VCaP (cell line): ENCODE results near the gene SETD9.
A peak's percentile ranks its signal among the peaks of the same experiment; 100 is the strongest.

Experiments
- H3K27ac ChIP-seq: fragments of 450-650 bp; 2 replicates; pipeline ENCODE4 v1.5.1; 2017
- CTCF ChIP-seq: fragments of 450-650 bp; conservative IDR thresholded peaks from 2 replicates; pipeline ENCODE4 v1.5.1; 2017; ENCODE audit warnings: mild to moderate bottlenecking, moderate library complexity

The SETD9 gene

GRCh38 chr5:56893251-56893951 lies 16.0 kb upstream of the SETD9 start:
- no peak overlapping the region for H3K27ac ChIP-seq
- no peak for TF ChIP-seq CTCF

DNA sequence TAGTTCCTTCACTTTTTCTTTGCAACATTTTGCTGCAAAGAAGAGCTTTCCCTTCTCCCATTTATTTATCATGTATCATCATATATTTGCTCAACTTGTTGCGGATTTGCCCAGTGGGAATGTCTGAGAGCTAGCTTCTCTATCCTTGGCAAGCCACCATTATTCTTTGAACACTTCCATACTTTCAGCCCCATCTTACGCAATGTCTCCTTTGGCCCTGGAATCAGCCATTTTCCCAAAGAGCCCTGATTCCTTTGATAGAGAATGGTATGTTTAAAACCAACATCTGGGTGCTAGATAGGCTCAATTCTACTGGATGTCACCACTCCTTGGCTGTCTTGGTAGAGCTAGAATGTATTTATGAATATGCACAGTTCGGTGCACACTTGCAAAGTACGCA lies 12.6 kb upstream of the SETD9 start:
- TF ChIP-seq CTCF: no peak
- H3K27ac ChIP-seq: no peak overlapping the region

DNA sequence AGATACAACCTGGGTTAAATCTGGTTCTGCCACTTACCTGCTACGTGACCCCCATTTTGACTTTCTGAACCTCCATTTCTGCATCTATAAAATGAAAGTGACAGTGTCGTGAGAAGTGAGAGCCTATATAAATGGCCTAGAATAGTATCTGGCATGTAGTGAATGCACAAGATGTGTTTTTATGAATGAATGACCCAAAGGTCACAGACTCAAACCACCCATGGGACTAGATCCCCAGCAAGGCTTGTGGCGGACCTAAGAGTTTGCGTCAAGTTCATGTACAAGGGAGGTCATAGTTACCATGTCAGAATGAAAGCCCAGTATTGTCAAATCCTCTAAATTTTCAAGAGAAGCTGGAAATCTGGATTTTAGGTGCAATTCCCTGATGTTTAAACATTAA lies 11.2 kb upstream of the SETD9 start:
- TF ChIP-seq CTCF: no peak
- no peak overlapping the region for H3K27ac ChIP-seq

DNA sequence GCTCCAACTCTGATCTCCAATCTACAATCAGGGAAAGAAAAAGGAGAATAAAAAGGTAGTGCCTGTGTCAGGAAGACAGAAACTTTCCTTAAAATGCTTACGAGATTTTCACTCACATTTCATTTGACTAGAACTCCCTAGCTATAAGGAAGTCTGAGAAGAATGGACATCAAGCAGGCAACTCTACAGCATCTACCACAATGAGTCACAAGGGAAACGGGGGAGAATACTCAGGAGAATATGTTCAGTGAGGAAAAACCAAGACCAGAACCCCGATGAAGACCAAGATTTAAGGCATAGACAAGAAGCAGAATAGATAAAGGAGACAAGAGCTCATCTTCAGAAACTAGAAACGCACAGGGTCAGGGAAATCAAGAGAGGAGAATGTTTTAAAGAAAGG lies 9.0 kb upstream of the SETD9 start:
- H3K27ac ChIP-seq: no peak overlapping the region
- TF ChIP-seq CTCF: no peak

DNA sequence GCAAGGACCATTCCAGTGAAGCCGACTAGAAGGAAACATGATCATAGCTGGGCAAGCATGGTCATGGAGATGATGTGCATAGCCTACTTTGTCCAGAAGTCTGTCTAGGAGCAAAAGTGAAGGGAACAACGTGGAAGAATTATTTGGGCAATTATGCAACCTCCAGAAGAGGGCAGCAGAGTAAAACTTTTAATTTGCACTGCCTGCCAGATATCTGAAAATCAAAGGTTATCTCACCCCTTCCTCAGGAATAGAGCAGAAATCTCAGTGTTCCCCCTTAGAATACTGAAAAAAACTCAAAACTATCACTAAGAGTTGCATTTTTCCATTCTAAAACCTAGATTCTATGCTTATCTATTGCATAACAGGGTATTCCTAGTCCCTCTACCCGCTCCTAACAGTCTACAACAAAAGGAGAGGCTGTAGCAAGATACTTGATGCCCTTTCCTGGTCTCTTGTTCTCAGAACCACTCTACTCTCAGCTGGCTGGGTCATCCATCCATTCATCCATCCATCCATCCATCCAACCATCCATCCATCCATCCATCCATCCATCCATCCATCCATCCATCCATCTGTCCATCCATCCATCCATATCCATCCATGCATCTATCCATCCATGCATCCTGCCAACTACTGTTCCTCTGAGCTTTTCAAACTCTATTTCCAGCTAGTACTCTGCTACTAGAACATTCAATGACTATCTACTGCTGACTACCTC lies 8.4 kb upstream of the SETD9 start:
- TF ChIP-seq CTCF: peak; percentile 81
- no peak overlapping the region for H3K27ac ChIP-seq

DNA sequence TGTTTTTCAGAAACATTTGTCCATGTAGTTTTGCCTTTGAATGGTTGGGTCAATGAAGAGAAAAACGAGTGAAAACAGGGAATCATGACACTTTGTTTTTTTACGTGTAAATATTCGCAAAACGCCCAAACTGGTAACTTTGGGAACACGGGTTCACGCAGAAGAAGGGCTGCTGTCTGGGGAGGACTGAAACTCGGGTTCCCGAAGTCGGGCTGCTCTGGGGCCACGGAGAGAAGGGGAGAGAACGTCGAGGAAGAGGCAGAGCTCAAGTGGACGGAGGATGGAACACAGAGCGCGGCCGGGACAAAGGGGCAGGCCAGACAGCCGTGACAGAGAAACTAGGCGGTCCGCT lies 478 bp upstream of the SETD9 start:
- peak overlapping the region; percentile 89 for H3K27ac ChIP-seq
- no peak for TF ChIP-seq CTCF

DNA sequence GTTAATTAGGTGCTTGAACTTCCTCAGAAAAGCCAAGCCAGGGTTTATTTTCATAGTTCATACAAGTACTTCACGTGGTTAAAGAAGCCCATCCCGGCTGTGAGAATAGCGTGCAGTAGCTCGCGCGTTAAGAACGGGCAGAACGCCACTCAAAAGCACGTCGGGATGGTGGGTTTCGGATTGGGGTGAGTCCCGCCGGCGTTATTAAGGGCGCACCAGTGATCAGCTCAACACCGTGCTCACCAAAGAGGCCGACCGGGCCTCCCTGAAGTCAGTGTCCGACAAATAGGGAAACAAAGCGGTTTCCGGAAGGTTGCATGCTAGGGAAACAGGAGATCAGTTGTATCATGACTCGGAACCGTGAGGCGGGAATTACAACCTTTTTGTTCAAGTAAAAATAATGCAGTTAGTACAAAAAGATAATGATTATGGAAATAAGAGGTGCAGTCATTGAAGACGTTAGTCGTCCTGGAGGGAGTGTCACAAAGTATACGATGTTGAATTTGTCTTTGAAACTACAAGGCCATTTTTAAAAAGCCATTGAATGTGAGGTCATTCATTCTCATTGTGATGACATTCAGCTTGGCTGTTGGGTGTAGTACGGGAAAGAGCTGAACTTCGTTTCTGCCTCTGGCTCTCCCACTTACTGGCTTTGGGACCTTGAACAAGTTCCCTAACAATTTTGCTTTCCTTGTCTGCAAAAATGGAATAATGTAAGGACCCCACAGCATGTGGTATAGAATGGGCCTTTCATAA lies 992 bp downstream of the SETD9 start:
- TF ChIP-seq CTCF: no peak
- H3K27ac ChIP-seq: peak overlapping the region; percentile 89
